WERI-Rb-1 (cell line): Measurements from ENCODE around the gene DDT.
"Not testable (repeated sequence)": the region's sequence is repeated elsewhere in the genome, so short reads cannot be mapped to it uniquely, and the experiment has no call there.

Experiments used
- DNase-seq: peaks from one replicate; pipeline ENCODE4 v3.0.0-alpha.2; 2020
- H3K27ac ChIP-seq: fragments of 250-450 bp; sonication (Bioruptor Pico); 2 replicates; pipeline ENCODE4 v1.5.1; 2020; ENCODE audit warnings: mild to moderate bottlenecking, moderate library complexity
- H3K27me3 ChIP-seq: fragments of 250-450 bp; sonication (Bioruptor Pico); 2 replicates; pipeline ENCODE4 v1.5.1; 2021; ENCODE audit warnings: mild to moderate bottlenecking, low read depth, moderate library complexity; ENCODE audit not compliant: insufficient read depth, severe bottlenecking
- H3K36me3 ChIP-seq: fragments of 250-450 bp; sonication (Bioruptor Pico); 2 replicates; pipeline ENCODE4 v1.5.1; 2020; ENCODE audit warnings: mild to moderate bottlenecking, moderate library complexity
- H3K4me3 ChIP-seq: 2 replicates; pipeline ENCODE4 v1.5.1; 2011; ENCODE audit warnings: low read depth, mild to moderate bottlenecking, control low read depth, low read length
- H3K9me3 ChIP-seq: fragments of 250-450 bp; sonication (Bioruptor Pico); 2 replicates; pipeline ENCODE4 v1.5.1; 2021; ENCODE audit warnings: mild to moderate bottlenecking, moderate library complexity; ENCODE audit not compliant: severe bottlenecking
- TF ChIP-seq, protein P1 (sequence below): IDR thresholded peaks from 2 replicates; pipeline ENCODE4 v1.5.1; 2011; ENCODE audit warnings: low read depth, mild to moderate bottlenecking, control low read depth, inconsistent platforms, low read length

DDT gene

DNA sequence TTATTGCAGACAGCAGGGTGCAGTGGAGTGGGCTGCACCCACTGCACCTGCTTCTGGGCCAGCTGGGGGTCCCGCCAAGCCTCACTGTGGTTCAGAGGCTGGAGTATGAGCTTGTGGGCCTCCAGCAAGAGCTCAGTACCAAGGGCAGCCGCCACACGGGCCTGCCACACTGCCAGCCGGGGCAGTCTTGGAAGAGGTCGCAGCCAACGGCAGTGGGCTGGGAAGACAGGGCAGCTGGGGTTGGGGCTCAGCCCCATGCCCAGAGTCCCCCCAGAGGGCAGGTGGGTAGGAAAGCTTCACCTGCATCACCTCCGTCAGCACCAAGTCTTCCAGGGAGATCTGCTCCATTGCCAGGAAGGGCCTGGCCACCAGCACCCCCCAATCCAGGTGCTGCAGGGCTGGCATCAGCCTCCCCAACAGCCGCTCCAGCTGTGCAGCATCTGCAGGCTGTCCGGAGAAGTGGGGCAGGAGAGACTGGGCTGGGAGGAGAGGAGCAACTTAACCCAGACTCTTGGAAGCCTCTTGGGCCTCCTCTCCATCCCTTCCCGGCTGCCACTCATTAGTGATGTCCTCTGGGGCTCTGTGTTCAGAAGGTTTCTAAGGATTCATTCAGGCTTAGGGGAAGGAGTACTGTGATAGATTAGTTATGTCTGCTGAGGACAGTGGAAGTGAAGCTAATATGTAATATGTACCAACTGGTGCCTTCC is 32.1 kb upstream of the DDT start:
- no peaks in the 10 kb centered on the region for H3K36me3 ChIP-seq
- no peaks in the 10 kb centered on the region for H3K27me3 ChIP-seq
- TF ChIP-seq, protein P1, sequence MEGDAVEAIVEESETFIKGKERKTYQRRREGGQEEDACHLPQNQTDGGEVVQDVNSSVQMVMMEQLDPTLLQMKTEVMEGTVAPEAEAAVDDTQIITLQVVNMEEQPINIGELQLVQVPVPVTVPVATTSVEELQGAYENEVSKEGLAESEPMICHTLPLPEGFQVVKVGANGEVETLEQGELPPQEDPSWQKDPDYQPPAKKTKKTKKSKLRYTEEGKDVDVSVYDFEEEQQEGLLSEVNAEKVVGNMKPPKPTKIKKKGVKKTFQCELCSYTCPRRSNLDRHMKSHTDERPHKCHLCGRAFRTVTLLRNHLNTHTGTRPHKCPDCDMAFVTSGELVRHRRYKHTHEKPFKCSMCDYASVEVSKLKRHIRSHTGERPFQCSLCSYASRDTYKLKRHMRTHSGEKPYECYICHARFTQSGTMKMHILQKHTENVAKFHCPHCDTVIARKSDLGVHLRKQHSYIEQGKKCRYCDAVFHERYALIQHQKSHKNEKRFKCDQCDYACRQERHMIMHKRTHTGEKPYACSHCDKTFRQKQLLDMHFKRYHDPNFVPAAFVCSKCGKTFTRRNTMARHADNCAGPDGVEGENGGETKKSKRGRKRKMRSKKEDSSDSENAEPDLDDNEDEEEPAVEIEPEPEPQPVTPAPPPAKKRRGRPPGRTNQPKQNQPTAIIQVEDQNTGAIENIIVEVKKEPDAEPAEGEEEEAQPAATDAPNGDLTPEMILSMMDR, result no peak
- H3K9me3 ChIP-seq, result no peaks in the 10 kb centered on the region
- DNase-seq, result no peak
- no peak overlapping the region for H3K27ac ChIP-seq
- no peak overlapping the region for H3K4me3 ChIP-seq

GRCh38 chr22:24005201-24005600 is 31.0 kb upstream of the DDT start, which contains the start of gene GSTT4:
Gene GSTT4, minus strand, starts transcription at chr22:24005453. Its CDS starts 97 bp downstream, at chr22:24005356.
- Histone ChIP-seq H3K9me3 (no peaks in the 10 kb centered on the region), H3K27me3 (no peaks in the 10 kb centered on the region), H3K4me3 (no peak within 1 kb of the TSS), H3K36me3 (no peaks in the 10 kb centered on the region), H3K27ac (no peak within 1 kb of the TSS)
- no peak for DNase-seq
- TF ChIP-seq, protein P1, result no peak

- H3K36me3 ChIP-seq, result no peaks in the 10 kb centered on the region
- H3K27ac ChIP-seq, result no peak overlapping the region
- H3K27me3 ChIP-seq, result no peaks in the 10 kb centered on the region
- no peaks in the 10 kb centered on the region for H3K9me3 ChIP-seq
- TF ChIP-seq, protein P1, result no peak
- DNase-seq, result no peak
- no peak overlapping the region for H3K4me3 ChIP-seq
Observed at GRCh38 chr22:24003887-24004286, 29.6 kb upstream of the DDT start.

DNA sequence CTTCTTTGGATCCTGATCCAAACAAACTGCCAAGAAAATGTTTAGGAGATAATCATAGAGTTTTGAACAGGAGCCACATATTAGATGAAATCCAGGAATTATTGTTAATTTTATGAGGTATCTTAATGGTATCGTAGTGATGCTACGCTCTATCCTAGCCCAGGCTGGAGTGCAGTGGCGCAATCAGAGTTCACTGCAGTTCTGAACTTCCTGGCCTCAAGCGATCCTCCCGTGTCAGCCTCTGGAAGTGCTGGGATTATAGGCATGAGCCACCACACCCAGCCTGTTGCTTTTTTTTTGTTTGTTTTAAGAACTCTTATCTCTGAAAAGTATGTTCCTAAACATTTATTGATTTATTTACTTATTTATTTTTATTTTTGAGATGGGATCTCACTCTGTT is 28.6 kb upstream of the DDT start:
- DNase-seq, result no peak
- Histone ChIP-seq H3K27ac (no peak overlapping the region), H3K9me3 (no peaks in the 10 kb centered on the region), H3K27me3 (no peaks in the 10 kb centered on the region), H3K4me3 (no peak overlapping the region), H3K36me3 (no peaks in the 10 kb centered on the region)
- TF ChIP-seq, protein P1, result no peak

GRCh38 chr22:24002272-24002671 is 28.0 kb upstream of the DDT start:
- no peak overlapping the region for H3K27ac ChIP-seq
- H3K27me3 ChIP-seq, result no peaks in the 10 kb centered on the region
- no peak for DNase-seq
- TF ChIP-seq, protein P1, result no peak
- H3K9me3 ChIP-seq, result no peaks in the 10 kb centered on the region
- H3K36me3 ChIP-seq, result no peaks in the 10 kb centered on the region
- H3K4me3 ChIP-seq, result no peak overlapping the region

GRCh38 chr22:24001314-24001713 is 27.1 kb upstream of the DDT start:
- Histone ChIP-seq H3K36me3 (no peaks in the 10 kb centered on the region), H3K27me3 (no peaks in the 10 kb centered on the region), H3K27ac (no peak overlapping the region), H3K9me3 (no peaks in the 10 kb centered on the region), H3K4me3 (no peak overlapping the region)
- no peak for DNase-seq
- TF ChIP-seq, protein P1, result no peak

DNA sequence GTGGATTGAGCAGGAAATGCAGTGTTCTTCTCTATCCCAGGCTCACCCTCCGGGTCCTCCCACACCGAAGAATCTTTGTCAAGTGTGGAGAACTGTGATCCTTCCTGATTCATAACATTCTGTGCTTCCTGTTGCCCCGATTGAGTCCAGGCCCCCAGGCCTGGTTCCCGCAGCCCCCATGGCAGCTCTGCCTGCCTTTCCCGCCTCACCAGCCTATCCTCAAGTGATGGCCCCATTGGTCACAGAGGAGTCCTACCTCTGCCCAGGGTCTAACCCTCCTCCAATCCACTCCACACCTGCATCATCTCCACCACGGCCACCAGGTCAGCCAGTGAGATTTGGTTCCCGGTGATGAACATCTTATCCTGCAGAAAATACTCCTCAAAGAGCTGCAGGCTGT is 25.5 kb upstream of the DDT start:
- not testable (repeated sequence) for DNase-seq, H3K27me3 ChIP-seq, H3K4me3 ChIP-seq, H3K9me3 ChIP-seq, H3K27ac ChIP-seq, H3K36me3 ChIP-seq
